Right lobe of liver (tissue), 4 donors: ENCODE results near the gene NFKB1.

Experiments used
- POLR2A ChIP-seq: fragments of 450-650 bp; IDR thresholded peaks from one replicate; pipeline ENCODE4 v1.6.1; 2017; ENCODE audit warnings: antibody characterized with exemption, mild to moderate bottlenecking
- TF ChIP-seq, protein P1 (sequence below), 4 donors: fragments of 200-600 bp in 3 of 4; fragments of 450-650 bp in 1 of 4; IDR thresholded peaks; one replicate each; pipeline versions ENCODE4 v1.5.1 to v1.8.0; 2016 to 2022; ENCODE audit warnings: antibody characterized with exemption in 4 of 4, mild to moderate bottlenecking in 2 of 4
- donor health status: DM: no; HTN: no; CAD: no.
- donor health status: DM: no; HTN: no; CAD: no.
- donor health status: DM: no; HTN: yes; CAD: no.

GRCh38 chr4:102525504-102525903 is 24.3 kb downstream of the NFKB1 start:
- no peak for TF ChIP-seq POLR2A
- TF ChIP-seq, protein P1, sequence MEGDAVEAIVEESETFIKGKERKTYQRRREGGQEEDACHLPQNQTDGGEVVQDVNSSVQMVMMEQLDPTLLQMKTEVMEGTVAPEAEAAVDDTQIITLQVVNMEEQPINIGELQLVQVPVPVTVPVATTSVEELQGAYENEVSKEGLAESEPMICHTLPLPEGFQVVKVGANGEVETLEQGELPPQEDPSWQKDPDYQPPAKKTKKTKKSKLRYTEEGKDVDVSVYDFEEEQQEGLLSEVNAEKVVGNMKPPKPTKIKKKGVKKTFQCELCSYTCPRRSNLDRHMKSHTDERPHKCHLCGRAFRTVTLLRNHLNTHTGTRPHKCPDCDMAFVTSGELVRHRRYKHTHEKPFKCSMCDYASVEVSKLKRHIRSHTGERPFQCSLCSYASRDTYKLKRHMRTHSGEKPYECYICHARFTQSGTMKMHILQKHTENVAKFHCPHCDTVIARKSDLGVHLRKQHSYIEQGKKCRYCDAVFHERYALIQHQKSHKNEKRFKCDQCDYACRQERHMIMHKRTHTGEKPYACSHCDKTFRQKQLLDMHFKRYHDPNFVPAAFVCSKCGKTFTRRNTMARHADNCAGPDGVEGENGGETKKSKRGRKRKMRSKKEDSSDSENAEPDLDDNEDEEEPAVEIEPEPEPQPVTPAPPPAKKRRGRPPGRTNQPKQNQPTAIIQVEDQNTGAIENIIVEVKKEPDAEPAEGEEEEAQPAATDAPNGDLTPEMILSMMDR (IDR thresholded peaks at IDR 0.05) = no peak
